SK-N-MC (cell line): Measurements from ENCODE around the gene FREM2.

Source experiments
- EZH2 ChIP-seq: fragments of 200-600 bp; sonication (generic); IDR thresholded peaks from one replicate; pipeline ENCODE4 v1.6.1; 2017; ENCODE audit warnings: antibody characterized with exemption
- POLR2AphosphoS5 ChIP-seq: IDR thresholded peaks from 2 replicates; pipeline ENCODE4 v1.6.1; 2012; ENCODE audit warnings: mild to moderate bottlenecking, low read depth, low read length, borderline replicate concordance

DNA sequence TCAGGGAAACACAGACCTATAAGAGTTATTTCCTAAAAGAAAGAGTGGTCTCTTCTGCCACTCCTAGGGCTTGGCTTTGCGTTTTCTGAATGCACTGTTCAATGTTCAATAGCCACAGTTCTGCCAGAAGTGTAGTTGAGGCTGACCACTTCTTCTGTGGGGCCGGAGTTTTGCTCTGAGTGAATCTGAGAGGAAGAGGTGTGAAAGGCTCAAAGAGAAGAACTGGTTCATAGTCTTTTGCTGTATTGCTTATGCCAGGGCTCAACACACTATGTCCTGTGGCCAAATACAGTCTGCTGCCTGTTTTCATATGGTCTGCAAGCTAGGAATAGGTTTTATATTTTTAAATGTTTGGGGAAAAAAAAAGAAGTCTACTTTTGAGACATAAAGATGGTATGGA lies 175.6 kb downstream of the FREM2 start:
- TF ChIP-seq EZH2 (no peak), POLR2AphosphoS5 (no peak)
